IMR-90 (cell line): ENCODE results near the gene NCKIPSD. TPM values are rescaled to one million over a fixed set of nuclear protein-coding genes. Genes with fewer than 3 reads are reported as not detected.

ENCODE experiments used
- ATAC-seq: fragments of 200-7000 bp; cut with Tn5 transposase; 2 replicates; pipeline ENCODE4 v1.9.1; 2020; ENCODE audit warnings: low read depth, mild to moderate bottlenecking, moderate library complexity
- BruUV-seq: library from RNA; stranded (reverse); fragments of 400-500 nt; replicated peaks from 2 replicates; lab custom pipeline; 2021; lab: Mats Ljungman, UMichigan
- CTCF ChIA-PET: fragments of 300-600 bp; formaldehyde crosslinking; extraction: SDS; loops from one replicate; lab custom pipeline; 2021; ENCODE audit warnings: antibody characterized with exemption; lab: Yijun Ruan, JAX
- POLR2A ChIA-PET: fragments of 300-600 bp; sonication (Branson Sonifier 250); formaldehyde crosslinking; loops from one replicate; lab custom pipeline; 2022; ENCODE audit warnings: antibody characterized with exemption; ENCODE audit not compliant: unreplicated experiment; lab: Charles Lee
- DNase-seq: peaks from one replicate; pipeline ENCODE4 v3.0.0; 2013
- H2AFZ ChIP-seq: replicated peaks from 2 replicates; pipeline ENCODE3; 2013; ENCODE audit warnings: low read length, mild to moderate bottlenecking; ENCODE audit not compliant: poor library complexity
- H2AK5ac ChIP-seq: 2 replicates; pipeline ENCODE4 v1.6.1; 2013; ENCODE audit warnings: low read depth, low read length, inconsistent platforms
- H2AK9ac ChIP-seq: replicated peaks from 2 replicates; pipeline ENCODE3; 2013; ENCODE audit warnings: mild to moderate bottlenecking, low read depth, low read length, moderate library complexity; ENCODE audit not compliant: poor library complexity
- H2BK120ac ChIP-seq: 2 replicates; pipeline ENCODE4 v1.6.1; 2013; ENCODE audit warnings: low read depth, low read length, inconsistent platforms
- H2BK15ac ChIP-seq: 3 replicates; pipeline ENCODE4 v1.6.1; 2013; ENCODE audit warnings: low read depth, low read length, inconsistent platforms
- H2BK20ac ChIP-seq: 2 replicates; pipeline ENCODE4 v1.6.1; 2013; ENCODE audit warnings: low read depth, mild to moderate bottlenecking, inconsistent platforms, low read length, moderate library complexity
- H2BK5ac ChIP-seq: 2 replicates; pipeline ENCODE4 v1.6.1; 2013; ENCODE audit warnings: mild to moderate bottlenecking, low read depth, low read length, inconsistent platforms; ENCODE audit not compliant: poor library complexity, severe bottlenecking
- H3K14ac ChIP-seq: replicated peaks from 2 replicates; pipeline ENCODE4 v1.6.1; 2013; ENCODE audit warnings: low read depth, low read length, inconsistent platforms
- H3K18ac ChIP-seq: 2 replicates; pipeline ENCODE4 v1.6.1; 2013; ENCODE audit warnings: low read depth, low read length, control low read depth
- H3K23ac ChIP-seq: 2 replicates; pipeline ENCODE4 v1.6.1; 2013; ENCODE audit warnings: low read depth, low read length, inconsistent platforms
- H3K27ac ChIP-seq: 2 replicates; pipeline ENCODE4 v1.5.1; 2013; ENCODE audit warnings: mild to moderate bottlenecking, control low read depth, low read length; ENCODE audit not compliant: insufficient read depth
- H3K27me3 ChIP-seq: 2 replicates; pipeline ENCODE4 v1.6.1; 2013; ENCODE audit warnings: low read length; ENCODE audit not compliant: control insufficient read depth, insufficient read depth
- H3K36me3 ChIP-seq: 2 replicates; pipeline ENCODE4 v1.6.1; 2013; ENCODE audit warnings: low read length, mixed read lengths; ENCODE audit not compliant: control insufficient read depth, insufficient read depth
- H3K4ac ChIP-seq: 2 replicates; pipeline ENCODE4 v1.6.1; 2013; ENCODE audit warnings: low read depth, low read length, inconsistent platforms
- H3K4me1 ChIP-seq: 2 replicates; pipeline ENCODE4 v1.6.1; 2013; ENCODE audit warnings: low read length, mixed read lengths; ENCODE audit not compliant: control insufficient read depth, insufficient read depth
- H3K4me2 ChIP-seq: 2 replicates; pipeline ENCODE4 v1.6.1; 2013; ENCODE audit warnings: low read depth, mild to moderate bottlenecking, control low read depth, low read length, moderate library complexity
- H3K4me3 ChIP-seq: 2 replicates; pipeline ENCODE4 v1.5.1; 2013; ENCODE audit warnings: low read depth, mild to moderate bottlenecking, control low read depth, low read length, moderate library complexity; ENCODE audit not compliant: insufficient read depth
- H3K56ac ChIP-seq: 2 replicates; pipeline ENCODE4 v1.6.1; 2013; ENCODE audit warnings: low read length, inconsistent platforms; ENCODE audit not compliant: insufficient read depth; ENCODE audit errors: extremely low read depth
- H3K79me1 ChIP-seq, 2 experiments: 2 replicates each; pipeline ENCODE4 v1.6.1; 2013; ENCODE audit warnings: low read length in 2 of 2, inconsistent platforms in 1 of 2, low read depth in 1 of 2
- H3K9ac ChIP-seq: 2 replicates; pipeline ENCODE4 v1.6.1; 2013; ENCODE audit warnings: low read depth, low read length, control low read depth
- H3K9me1 ChIP-seq: 2 replicates; pipeline ENCODE4 v1.6.1; 2013; ENCODE audit warnings: low read length, inconsistent platforms; ENCODE audit not compliant: insufficient read depth
- H3K9me3 ChIP-seq: 2 replicates; pipeline ENCODE4 v1.6.1; 2013; ENCODE audit warnings: low read length; ENCODE audit not compliant: control insufficient read depth, insufficient read depth
- H4K20me1 ChIP-seq: 2 replicates; pipeline ENCODE4 v1.6.1; 2013; ENCODE audit warnings: low read length, inconsistent platforms; ENCODE audit not compliant: insufficient read depth
- H4K5ac ChIP-seq: 2 replicates; pipeline ENCODE4 v1.6.1; 2013; ENCODE audit warnings: mild to moderate bottlenecking, low read depth, low read length, control low read depth
- H4K8ac ChIP-seq, 2 experiments: 2 replicates each; pipeline ENCODE4 v1.6.1; 2013; ENCODE audit warnings: low read depth in 2 of 2, low read length in 2 of 2, control low read depth in 1 of 2, inconsistent platforms in 1 of 2
- H4K91ac ChIP-seq: 2 replicates; pipeline ENCODE4 v1.6.1; 2013; ENCODE audit warnings: low read depth, low read length, inconsistent platforms; ENCODE audit not compliant: insufficient read depth
- BHLHE40 ChIP-seq: fragments of 150-350 bp; IDR thresholded peaks from 2 replicates; pipeline ENCODE4 v1.6.1; 2016; ENCODE audit warnings: mild to moderate bottlenecking, low read depth, low read length
- CHD1 ChIP-seq: IDR thresholded peaks from 2 replicates; pipeline ENCODE4 v1.6.1; 2012; ENCODE audit warnings: low read depth, low read length, improper control_type of control experiment
- MXI1 ChIP-seq: IDR thresholded peaks from 2 replicates; pipeline ENCODE4 v1.6.1; 2012; ENCODE audit warnings: low read depth, mild to moderate bottlenecking, low read length, moderate library complexity, borderline replicate concordance
- POLR2A ChIP-seq: IDR thresholded peaks from 2 replicates; pipeline ENCODE4 v1.6.1; 2012; ENCODE audit warnings: mild to moderate bottlenecking, low read depth, low read length
- WGBS, 2 experiments: methylation state at CpG; one replicate each; pipeline versions ENCODE4 v1.1.5 to v1.1.7; 2013; ENCODE audit warnings: missing lambda C conversion rate in 2 of 2; ENCODE audit not compliant: insufficient read length in 1 of 2; ENCODE audit errors: extremely low coverage in 2 of 2; 5-methylcytosine and 5-hydroxymethylcytosine counted together
- dilution Hi-C: fragments of 300-500 bp; cut with HindIII; formaldehyde crosslinking; loops from one replicate; pipeline ENCODE4 v1.14.3; 2018; ENCODE audit warnings: low sequenced_read_pairs; ENCODE audit not compliant: unreplicated experiment
- in situ Hi-C: fragments of 300-500 bp; cut with MboI; formaldehyde crosslinking; loops from 3 replicates; pipeline ENCODE4 v1.14.3; 2019; ENCODE audit warnings: low sequenced_read_pairs, inconsistent platforms, mixed read lengths
- intact Hi-C: fragments of 100-400 bp; cut with micrococcal nuclease; formaldehyde crosslinking; loops from 2 replicates; pipeline ENCODE4 v1.10.0; 2022
- polyA plus RNA-seq, 3 experiments: library from polyadenylated mRNA; depleted of rRNA; stranded (reverse); fragments of >200 nt; gene quantifications; 2 replicates each; pipeline ENCODE4 v1.2.3, GENCODE V29; 2012; ENCODE audit warnings: low replicate concordance in 1 of 3
- total RNA-seq: library from RNA; depleted of rRNA; stranded (reverse); fragments of >200 nt; gene quantifications from 2 replicates; pipeline ENCODE4 v1.2.3, GENCODE V29; 2012

NCKIPSD gene
- total and polyA plus RNA-seq, 2 of the 4 experiments (the other 2 are of a cell fraction), result 21.0 to 38.3 TPM

- Histone ChIP-seq H3K27ac (no peak overlapping the region), H3K4ac (no peak overlapping the region), H2AK5ac (peak overlapping the region; percentile 67; the same call in 1 of the 2 replicates), H3K4me2 (peak overlapping the region; percentile 20; the same call in 1 of the 2 replicates), H3K14ac (no peak overlapping the region), H2BK15ac (no peak overlapping the region), H4K91ac (no peak overlapping the region), H2AK9ac (peak overlapping the region; percentile 99), H3K9me1 (peaks cover 5% of the 10 kb centered on the region), H3K4me1 (no peaks in the 10 kb centered on the region; the same call in 1 of the 2 replicates), H3K36me3 (no peaks in the 10 kb centered on the region), H2AFZ (peak overlapping the region; percentile 91), H3K9me3 (no peaks in the 10 kb centered on the region), H4K5ac (no peak overlapping the region), H2BK20ac (no peak overlapping the region), H3K79me1 (peaks cover 0 to 5% of the 10 kb centered on the region in 2 experiments; a peak in 1 of 4 replicates), H3K23ac (no peak overlapping the region), H3K27me3 (no peaks in the 10 kb centered on the region), H3K9ac (no peak overlapping the region), H3K56ac (no peak overlapping the region), H3K4me3 (no peak overlapping the region), H2BK120ac (0 out of 2 replicates have a peak overlapping the region, but pooled peaks have one; percentile 30), H3K18ac (no peak overlapping the region), H4K20me1 (no peaks in the 10 kb centered on the region), H4K8ac (peak overlapping the region in 1 of 2 experiments; percentile 45; a peak in 3 of 4 replicates), H2BK5ac (no peak overlapping the region)
- no CpG with 5 or more reads among the region's 11 CpGs for WGBS, 2 experiments
- ATAC-seq, result no peak
- ChIA-PET CTCF (interaction anchor here (1.0 to 1.3 kb wide), 3 partner anchors 22 to 102 kb away, joined by 3 to 4 read pairs (median 3); partner anchors contain the start of gene NCKIPSD), POLR2A (interaction anchor here (0.5 to 0.6 kb wide), 2 partner anchors 22 to 272 kb away, joined by 5 read pairs; no protein-coding TSS in a partner anchor)
- dilution Hi-C loops (no loop called here), intact Hi-C loops (loop anchor here (2.0 kb wide), 1 partner anchor 15 kb away; no protein-coding TSS in a partner anchor), in situ Hi-C loops (loop anchor here (10.0 kb wide), 1 partner anchor 199 kb away; a partner anchor contains a TSS)
- TF ChIP-seq CHD1 (no peak), MXI1 (no peak), POLR2A (no peak), BHLHE40 (no peak)
- BruUV-seq, result no TSS peak
- DNase-seq, result no peak
These were observed 21.4 kb downstream of the NCKIPSD start for GRCh38 chr3:48664313-48664644.
